HT-29 (cell line): Measurements from ENCODE around the gene GRM5. TPM values are rescaled to one million over a fixed set of nuclear protein-coding genes. Genes with fewer than 3 reads are reported as not detected.

Source experiments
- small RNA-seq: library from RNA; depleted of rRNA; stranded (forward); fragments of <200 nt; gene quantifications from one replicate; pipeline ENCODE3, GENCODE V24; 2014
- total RNA-seq: library from RNA; depleted of rRNA; stranded (reverse); fragments of >200 nt; shearing (Covaris generic); gene quantifications from 2 replicates; pipeline ENCODE4 v1.2.3, GENCODE V29; 2014; rRNA removed

Gene GRM5
- total RNA-seq, 1 experiment from 2014 or later = not detected

Small RNAs within 50 kb of the gene (small RNA-seq; reads per million reads assigned to genes)
- not detected for gene RNU6-16P

Other genes with a start within 250 kb of the GRM5 start
- not detected in 2 replicates for gene TYR, start 111.9 kb upstream of the GRM5 start, total RNA-seq